Mesothelial cell of epicardium (in vitro differentiated cells): Measurements from ENCODE around the gene LMF1. TPM values are rescaled to one million over a fixed set of nuclear protein-coding genes. Genes with fewer than 3 reads are reported as not detected.

ENCODE experiments used
- DNase-seq, 2 experiments: peaks; one replicate each; pipeline ENCODE4 v3.0.0; 2021; ENCODE audit warnings: low spot score in 2 of 2; ENCODE audit not compliant: unreplicated experiment in 2 of 2
- H3K27ac Mint-ChIP-seq: 2 replicates; pipeline ENCODE4 v1.8.0; 2021; ENCODE audit warnings: mixed read lengths
- H3K27me3 Mint-ChIP-seq: 2 replicates; pipeline ENCODE4 v1.8.0; 2021; ENCODE audit warnings: low read depth, mixed read lengths
- H3K36me3 Mint-ChIP-seq: 2 replicates; pipeline ENCODE4 v1.8.0; 2021; ENCODE audit warnings: mixed read lengths
- H3K4me1 Mint-ChIP-seq: 2 replicates; pipeline ENCODE4 v1.8.0; 2021; ENCODE audit warnings: mixed read lengths
- H3K4me3 Mint-ChIP-seq: 2 replicates; pipeline ENCODE4 v1.8.0; 2021; ENCODE audit warnings: mild to moderate bottlenecking, moderate library complexity, mixed read lengths
- H3K9me3 Mint-ChIP-seq: 2 replicates; pipeline ENCODE4 v1.8.0; 2021; ENCODE audit warnings: mixed read lengths
- total RNA-seq: library from RNA; stranded (reverse); gene quantifications from 3 replicates; pipeline ENCODE4 v1.2.1, GENCODE V29; 2021
- TF ChIP-seq, protein P1 (sequence below): fragments of 200-600 bp; sonication (generic); IDR thresholded peaks from one replicate; pipeline ENCODE4 v1.5.0; 2021; ENCODE audit warnings: antibody characterized with exemption; ENCODE audit not compliant: unreplicated experiment

Gene LMF1
- total RNA-seq, 1 donor from 2014 or later: 37.4 TPM

DNA sequence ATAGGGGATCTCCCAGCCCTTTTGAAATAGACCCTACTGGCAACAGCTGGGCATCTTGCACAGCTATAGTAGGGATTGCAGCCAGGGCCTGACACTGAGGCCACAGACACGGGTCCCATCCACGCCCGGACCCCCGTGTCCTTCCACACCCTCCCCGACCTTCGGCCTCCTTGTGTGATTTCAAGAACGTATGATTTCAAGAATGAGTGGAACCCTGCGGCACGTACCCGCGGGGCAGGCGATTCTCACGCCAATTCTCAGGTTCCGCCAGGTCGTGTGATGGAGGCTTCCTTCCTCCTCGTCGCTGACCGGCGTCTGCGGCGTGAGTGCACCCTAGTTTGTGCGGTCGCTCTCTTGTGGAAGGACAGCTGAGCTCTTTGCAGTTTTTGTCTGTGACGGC is 114.0 kb downstream of the LMF1 start:
- Mint-ChIP-seq H3K27me3 (no peaks in the 10 kb centered on the region), H3K36me3 (peaks cover 23% of the 10 kb centered on the region), H3K27ac (peak overlapping the region; percentile 21), H3K4me1 (no peaks in the 10 kb centered on the region), H3K9me3 (peaks cover 15% of the 10 kb centered on the region), H3K4me3 (no peak overlapping the region)
- DNase-seq: peak in 1 of 2 experiments; percentile 10
- TF ChIP-seq, protein P1, sequence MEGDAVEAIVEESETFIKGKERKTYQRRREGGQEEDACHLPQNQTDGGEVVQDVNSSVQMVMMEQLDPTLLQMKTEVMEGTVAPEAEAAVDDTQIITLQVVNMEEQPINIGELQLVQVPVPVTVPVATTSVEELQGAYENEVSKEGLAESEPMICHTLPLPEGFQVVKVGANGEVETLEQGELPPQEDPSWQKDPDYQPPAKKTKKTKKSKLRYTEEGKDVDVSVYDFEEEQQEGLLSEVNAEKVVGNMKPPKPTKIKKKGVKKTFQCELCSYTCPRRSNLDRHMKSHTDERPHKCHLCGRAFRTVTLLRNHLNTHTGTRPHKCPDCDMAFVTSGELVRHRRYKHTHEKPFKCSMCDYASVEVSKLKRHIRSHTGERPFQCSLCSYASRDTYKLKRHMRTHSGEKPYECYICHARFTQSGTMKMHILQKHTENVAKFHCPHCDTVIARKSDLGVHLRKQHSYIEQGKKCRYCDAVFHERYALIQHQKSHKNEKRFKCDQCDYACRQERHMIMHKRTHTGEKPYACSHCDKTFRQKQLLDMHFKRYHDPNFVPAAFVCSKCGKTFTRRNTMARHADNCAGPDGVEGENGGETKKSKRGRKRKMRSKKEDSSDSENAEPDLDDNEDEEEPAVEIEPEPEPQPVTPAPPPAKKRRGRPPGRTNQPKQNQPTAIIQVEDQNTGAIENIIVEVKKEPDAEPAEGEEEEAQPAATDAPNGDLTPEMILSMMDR: no peak

DNA sequence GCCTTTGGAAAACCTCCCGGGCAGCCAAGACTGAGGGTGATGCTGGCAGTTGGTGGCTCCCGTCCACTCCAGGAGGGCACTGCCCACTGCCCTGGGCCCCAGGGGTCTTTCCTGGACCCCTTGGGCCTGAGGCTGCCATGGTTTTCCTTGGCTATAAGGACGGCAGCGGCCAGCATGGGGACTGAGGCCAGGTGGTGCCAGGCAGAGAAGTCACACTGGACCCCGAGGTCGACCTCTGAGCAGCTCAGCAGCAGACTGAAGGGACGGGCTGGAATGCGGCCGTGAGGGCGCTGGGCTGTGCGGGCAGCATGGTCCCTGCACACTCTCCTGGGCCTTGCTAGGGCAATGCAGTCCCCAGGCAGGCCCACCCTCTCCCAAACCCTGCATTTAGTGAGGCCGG is 114.7 kb downstream of the LMF1 start:
- peaks cover 19% of the 10 kb centered on the region for H3K36me3 Mint-ChIP-seq
- H3K4me1 Mint-ChIP-seq: no peaks in the 10 kb centered on the region
- H3K4me3 Mint-ChIP-seq: no peak overlapping the region
- no peak overlapping the region for H3K27ac Mint-ChIP-seq
- TF ChIP-seq, protein P1: no peak
- DNase-seq: peak in 1 of 2 experiments; percentile 5
- peaks cover 12% of the 10 kb centered on the region for H3K9me3 Mint-ChIP-seq
- no peaks in the 10 kb centered on the region for H3K27me3 Mint-ChIP-seq

DNA sequence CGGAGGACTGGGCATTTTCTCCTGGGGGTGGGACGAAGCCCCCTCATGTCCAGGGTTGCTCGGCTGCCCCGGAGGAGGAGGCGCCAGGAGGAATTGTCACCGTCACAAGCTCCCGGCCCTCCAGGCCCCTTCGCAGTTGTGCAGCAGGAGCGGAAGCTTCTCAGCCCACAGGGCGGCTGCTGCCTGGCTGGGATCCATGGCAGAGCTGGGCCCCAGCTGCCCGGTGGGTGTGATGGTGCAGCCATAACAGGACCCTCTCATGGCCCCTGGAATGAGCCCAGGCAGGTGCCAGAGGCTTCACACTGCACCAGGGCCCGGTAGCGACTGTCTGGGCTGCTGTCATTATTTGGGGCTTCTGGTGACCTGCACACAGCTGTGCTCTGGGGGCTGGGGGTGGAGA is 115.3 kb downstream of the LMF1 start:
- H3K9me3 Mint-ChIP-seq: peaks cover 10% of the 10 kb centered on the region

DNA sequence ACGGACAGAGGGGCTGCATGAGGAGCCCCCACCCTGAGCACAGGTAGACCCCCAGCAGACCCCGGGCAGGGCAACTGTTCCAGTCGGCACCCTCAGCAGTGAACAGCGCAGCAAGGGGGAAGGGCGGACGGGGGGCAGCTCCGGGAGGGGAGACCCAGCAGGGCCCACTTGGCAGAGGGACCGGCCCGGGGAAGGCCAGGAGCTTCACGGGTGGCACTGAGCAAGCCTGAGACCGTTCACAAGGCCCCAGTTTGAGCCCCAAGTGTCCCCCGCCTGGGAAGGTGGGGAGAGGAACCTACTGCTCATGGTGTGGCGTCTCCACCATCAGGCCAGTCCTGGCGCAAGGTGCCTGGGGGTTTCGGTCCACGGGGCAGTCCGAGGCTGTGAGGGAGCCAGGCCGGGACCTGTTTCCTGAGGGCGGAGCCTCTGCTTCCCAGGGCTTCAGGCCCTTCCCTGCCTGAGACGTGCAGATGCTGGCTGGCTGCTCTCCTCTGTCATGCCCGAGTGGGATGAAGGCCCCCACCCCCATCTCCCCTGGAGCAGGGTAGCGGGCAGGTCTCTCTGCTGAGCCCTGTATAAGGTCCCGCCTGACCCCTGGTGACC is 115.9 kb downstream of the LMF1 start:
- H3K9me3 Mint-ChIP-seq: peaks cover 15% of the 10 kb centered on the region

More for the DNA sequence above, 115.3 kb downstream of the LMF1 start:
- TF ChIP-seq, protein P1: no peak
- DNase-seq: peak in 1 of 2 experiments; percentile 8
- Mint-ChIP-seq H3K4me3 (no peak overlapping the region), H3K27me3 (no peaks in the 10 kb centered on the region), H3K36me3 (peaks cover 23% of the 10 kb centered on the region), H3K4me1 (no peaks in the 10 kb centered on the region), H3K27ac (no peak overlapping the region)

DNA sequence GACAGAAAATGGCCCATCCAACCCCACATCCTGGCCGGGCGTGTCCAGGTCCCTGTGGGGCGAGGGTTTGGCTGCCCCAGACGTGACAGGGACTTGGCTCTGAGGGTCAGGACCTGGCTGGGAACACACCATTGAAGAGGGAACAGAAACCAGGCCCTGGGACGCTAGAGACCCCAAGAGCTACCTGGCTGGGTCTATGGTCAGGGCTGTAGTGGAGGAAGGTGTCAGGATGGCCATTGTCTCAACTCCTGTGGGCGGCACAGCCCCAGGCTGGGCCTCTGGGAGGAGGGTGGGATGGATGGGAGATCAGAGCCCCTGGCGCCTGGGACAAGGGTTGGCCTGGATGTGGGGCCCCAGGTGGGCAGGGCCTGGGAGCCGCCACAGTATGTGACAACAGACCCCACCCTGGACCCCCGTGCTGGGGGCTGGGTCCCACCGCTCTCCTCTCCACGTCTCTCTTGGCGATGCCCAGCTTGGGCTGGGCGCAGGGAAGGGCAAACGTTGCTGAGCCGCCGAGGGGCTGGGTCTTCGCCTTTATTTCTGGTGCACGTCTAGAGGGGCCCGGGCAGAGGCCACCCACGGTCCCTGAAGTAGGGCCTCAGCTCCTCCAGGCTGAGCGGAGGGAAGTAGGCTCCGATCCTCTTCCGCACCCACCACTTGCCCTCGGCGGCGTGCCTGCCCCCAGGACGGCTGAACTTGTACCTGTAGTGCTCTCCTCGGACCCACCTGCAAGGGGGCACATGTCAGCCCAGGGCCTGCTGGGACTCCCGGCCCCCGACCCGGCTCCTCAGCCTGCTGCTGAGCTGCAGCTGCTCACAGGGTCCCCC is 116.6 kb downstream of the LMF1 start:
- Mint-ChIP-seq H3K27me3 (no peaks in the 10 kb centered on the region), H3K36me3 (peaks cover 28% of the 10 kb centered on the region), H3K4me3 (no peak overlapping the region), H3K9me3 (peaks cover 18% of the 10 kb centered on the region), H3K27ac (no peak overlapping the region), H3K4me1 (no peaks in the 10 kb centered on the region)
- peak in 1 of 2 experiments; percentile 12 for DNase-seq
- TF ChIP-seq, protein P1: no peak

More for the DNA sequence above, 115.9 kb downstream of the LMF1 start:
- Mint-ChIP-seq H3K27ac (no peak overlapping the region), H3K27me3 (no peaks in the 10 kb centered on the region), H3K4me1 (no peaks in the 10 kb centered on the region), H3K4me3 (no peak overlapping the region), H3K36me3 (peaks cover 28% of the 10 kb centered on the region)
- peak in 1 of 2 experiments; percentile 12 for DNase-seq
- TF ChIP-seq, protein P1: no peak
